PFSK-1 (cell line): ENCODE measurements around the gene DNAAF1.

Experiments
- FOXP2 ChIP-seq: optimal IDR thresholded peaks from 2 replicates; pipeline ENCODE3; 2011; ENCODE audit warnings: borderline replicate concordance, control low read depth, inconsistent platforms; ENCODE audit not compliant: insufficient read depth; ENCODE audit errors: extremely low read length, extremely low read depth
- POLR2AphosphoS5 ChIP-seq: IDR thresholded peaks from 2 replicates; pipeline ENCODE4 v1.6.1; 2012; ENCODE audit warnings: low read depth, mild to moderate bottlenecking, control low read depth, low read length, moderate library complexity
- REST ChIP-seq, 2 experiments: IDR thresholded peaks; 2 replicates each; pipeline versions ENCODE4 v1.6.1 to v1.8.0; 2011 to 2012; ENCODE audit warnings: low read depth in 2 of 2, low read length in 2 of 2, control low read depth in 1 of 2, inconsistent platforms in 1 of 2, mild to moderate bottlenecking in 1 of 2, moderate library complexity in 1 of 2; ENCODE audit not compliant: insufficient read depth in 1 of 2
- SIN3A ChIP-seq: IDR thresholded peaks from 2 replicates; pipeline ENCODE4 v1.6.1; 2012; ENCODE audit warnings: mild to moderate bottlenecking, low read length, moderate library complexity, borderline replicate concordance; ENCODE audit not compliant: insufficient read depth
- TAF1 ChIP-seq: IDR thresholded peaks from 2 replicates; pipeline ENCODE4 v1.6.1; 2012; ENCODE audit warnings: low read length, control low read depth, borderline replicate concordance; ENCODE audit not compliant: insufficient read depth

Gene DNAAF1

DNA sequence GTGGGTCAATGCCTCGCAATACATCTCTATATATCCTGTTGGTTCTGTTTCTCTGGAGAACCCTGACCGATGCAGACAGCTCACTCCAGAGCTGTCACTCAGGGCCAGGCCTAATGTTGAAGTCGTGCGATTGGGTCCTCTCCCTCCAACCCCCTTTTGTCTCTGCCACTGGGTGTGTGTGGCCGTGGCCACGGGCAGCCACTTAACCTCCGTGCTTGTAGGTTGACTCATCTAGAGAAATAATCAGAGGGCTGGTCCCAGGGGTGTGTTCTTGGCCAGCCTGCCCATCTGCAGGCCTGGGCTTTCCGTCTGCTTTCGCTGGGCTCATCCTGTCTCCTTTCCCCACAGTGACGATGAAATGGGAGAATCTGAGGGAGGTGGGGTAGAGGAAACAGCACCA, 53.3 kb downstream of the DNAAF1 start:
- TF ChIP-seq FOXP2 (no peak), TAF1 (no peak), SIN3A (no peak), REST (IDR thresholded peaks at IDR 0.05; ENCODE audit: insufficient read depth in 1 of 2, low read depth in 2 of 2, low read length in 2 of 2) (no peak), POLR2AphosphoS5 (no peak)

DNA sequence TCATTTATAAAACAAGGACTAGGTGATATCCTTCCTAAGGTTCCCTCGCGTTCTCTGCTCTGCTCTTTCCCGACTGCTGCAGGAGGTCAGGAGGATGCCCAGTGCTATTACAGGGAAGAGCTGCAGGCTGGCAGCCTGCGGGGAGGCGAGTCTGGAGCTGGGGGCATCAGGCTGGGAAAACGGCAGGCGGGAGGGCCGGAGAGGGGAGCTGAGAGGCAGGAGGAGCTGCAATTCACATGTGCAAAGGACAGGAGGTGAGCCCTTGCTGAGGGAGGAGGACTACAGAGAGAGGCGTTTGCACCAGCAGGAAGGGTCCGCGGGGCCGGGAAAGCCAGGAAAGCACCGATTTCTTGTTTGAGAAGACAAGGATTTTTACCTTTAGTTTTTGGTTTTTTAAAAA, 54.0 kb downstream of the DNAAF1 start:
- TF ChIP-seq TAF1 (no peak), SIN3A (no peak), FOXP2 (no peak), POLR2AphosphoS5 (no peak), REST (IDR thresholded peaks at IDR 0.05; ENCODE audit: insufficient read depth in 1 of 2, low read depth in 2 of 2, low read length in 2 of 2) (no peak)

- TF ChIP-seq SIN3A (no peak), REST (IDR thresholded peaks at IDR 0.05; ENCODE audit: insufficient read depth in 1 of 2, low read depth in 2 of 2, low read length in 2 of 2) (no peak), FOXP2 (no peak), TAF1 (no peak), POLR2AphosphoS5 (no peak)
Observed at GRCh38 chr16:84199861-84200260, 54.8 kb downstream of the DNAAF1 start.

GRCh38 chr16:84205976-84206691, 61.0 kb downstream of the DNAAF1 start:
- TF ChIP-seq TAF1 (no peak), SIN3A (no peak), FOXP2 (no peak), REST (IDR thresholded peaks at IDR 0.05; ENCODE audit: insufficient read depth in 1 of 2, low read depth in 2 of 2, low read length in 2 of 2) (no peak), POLR2AphosphoS5 (no peak)
